Endodermal cell (in vitro differentiated cells): ENCODE results near the gene EGFL8. TPM values are rescaled to one million over a fixed set of nuclear protein-coding genes. Genes with fewer than 3 reads are reported as not detected.

Experiments
- DNase-seq: peaks from one replicate; pipeline ENCODE4 v3.0.0-alpha.2; 2017
- H3K27ac ChIP-seq: 2 replicates; pipeline ENCODE4 v1.5.1; 2013; ENCODE audit warnings: mild to moderate bottlenecking, low read depth, low read length, moderate library complexity
- H3K27me3 ChIP-seq: 2 replicates; pipeline ENCODE4 v1.6.1; 2013; ENCODE audit warnings: mild to moderate bottlenecking, low read length, moderate library complexity; ENCODE audit not compliant: insufficient read depth, control insufficient read depth, poor library complexity, severe bottlenecking
- H3K36me3 ChIP-seq: 2 replicates; pipeline ENCODE4 v1.7.0; 2013; ENCODE audit warnings: mild to moderate bottlenecking, low read length, moderate library complexity; ENCODE audit not compliant: control insufficient read depth, insufficient read depth
- H3K4me1 ChIP-seq: one replicate; pipeline ENCODE4 v1.7.0; 2013; ENCODE audit warnings: low read length; ENCODE audit not compliant: control insufficient read depth, insufficient read depth
- H3K4me3 ChIP-seq: 2 replicates; pipeline ENCODE4 v1.5.1; 2013; ENCODE audit warnings: mild to moderate bottlenecking, low read length, moderate library complexity
- H3K9ac ChIP-seq: 2 replicates; pipeline ENCODE4 v1.6.1; 2013; ENCODE audit warnings: mild to moderate bottlenecking, low read length, moderate library complexity; ENCODE audit not compliant: poor library complexity, severe bottlenecking; ENCODE audit errors: extremely low read depth
- H3K9me3 ChIP-seq: 2 replicates; pipeline ENCODE4 v1.6.1; 2013; ENCODE audit warnings: mild to moderate bottlenecking, low read length, moderate library complexity; ENCODE audit not compliant: control insufficient read depth
- H3K27ac Mint-ChIP-seq: 2 replicates; pipeline ENCODE4 v1.8.0; 2020; ENCODE audit warnings: mixed read lengths
- H3K27me3 Mint-ChIP-seq: 2 replicates; pipeline ENCODE4 v1.8.0; 2021; ENCODE audit warnings: mild to moderate bottlenecking, mixed read lengths; ENCODE audit not compliant: insufficient read depth
- H3K36me3 Mint-ChIP-seq: 2 replicates; pipeline ENCODE4 v1.8.0; 2020; ENCODE audit warnings: low read depth, mixed read lengths
- H3K4me1 Mint-ChIP-seq: 2 replicates; pipeline ENCODE4 v1.8.0; 2020; ENCODE audit warnings: mixed read lengths
- H3K4me3 Mint-ChIP-seq: 2 replicates; pipeline ENCODE4 v1.8.0; 2020; ENCODE audit warnings: mild to moderate bottlenecking, moderate library complexity, mixed read lengths
- H3K9me3 Mint-ChIP-seq: 2 replicates; pipeline ENCODE4 v1.8.0; 2020; ENCODE audit warnings: mild to moderate bottlenecking, mixed read lengths
- CTCF ChIP-seq: fragments of 200-600 bp; sonication (generic); conservative IDR thresholded peaks from 2 replicates; pipeline ENCODE4 v1.5.0; 2021; ENCODE audit warnings: antibody characterized with exemption, mild to moderate bottlenecking
- WGBS, 2 experiments: methylation state at CpG; one replicate each; pipeline versions ENCODE4 v1.1.5 to v1.1.7; 2013; ENCODE audit warnings: missing lambda C conversion rate in 2 of 2, mixed read lengths in 1 of 2; ENCODE audit not compliant: insufficient coverage in 1 of 2, insufficient read length in 1 of 2; 5-methylcytosine and 5-hydroxymethylcytosine counted together
- total RNA-seq, 2 donors: library from RNA; stranded (reverse); fragmentation: NEBNext Ultra II Directional in 1 of 2; extraction: Animal tissue kit (Norgen Biotek cat#: 25700) in 1 of 2; gene quantifications; 2 replicates in 1 of 2; 3 replicates in 1 of 2; pipeline ENCODE4 v1.2.1, GENCODE V29; 2021

The EGFL8 gene
- total RNA-seq, 2 donors from 2014 or later, result 27.9 to 39.6 TPM

GRCh38 chr6:32120573-32121059, 43.8 kb upstream of the EGFL8 start:
- Mint-ChIP-seq H3K4me1 (peaks cover 7% of the 10 kb centered on the region), H3K36me3 (peaks cover 58% of the 10 kb centered on the region), H3K4me3 (no peak overlapping the region), H3K27me3 (no peaks in the 10 kb centered on the region), H3K9me3 (no peaks in the 10 kb centered on the region), H3K27ac (no peak overlapping the region)
- Histone ChIP-seq H3K9me3 (no peaks in the 10 kb centered on the region), H3K36me3 (peaks cover 73% of the 10 kb centered on the region), H3K27ac (no peak overlapping the region), H3K4me1 (peaks cover 4% of the 10 kb centered on the region), H3K27me3 (no peaks in the 10 kb centered on the region), H3K9ac (no peak overlapping the region), H3K4me3 (no peak overlapping the region)
- TF ChIP-seq CTCF, result no peak
- 81 to 94% methylated on average over 6 to 12 of the region's 12 CpGs for WGBS, 2 experiments
- no peak for DNase-seq

- Histone ChIP-seq H3K4me3 (no peak overlapping the region), H3K4me1 (peaks cover 5% of the 10 kb centered on the region), H3K27me3 (no peaks in the 10 kb centered on the region), H3K9ac (no peak overlapping the region), H3K27ac (no peak overlapping the region), H3K36me3 (peaks cover 46% of the 10 kb centered on the region), H3K9me3 (no peaks in the 10 kb centered on the region)
- no peaks in the 10 kb centered on the region for H3K9me3 Mint-ChIP-seq
- DNase-seq, result no peak
- H3K27me3 Mint-ChIP-seq, result no peaks in the 10 kb centered on the region
- no peak overlapping the region for H3K4me3 Mint-ChIP-seq
- no peak for TF ChIP-seq CTCF
- H3K36me3 Mint-ChIP-seq, result peaks cover 51% of the 10 kb centered on the region
- H3K27ac Mint-ChIP-seq, result no peak overlapping the region
- 92 to 95% methylated on average over 2 to 4 of the region's 4 CpGs for WGBS, 2 experiments
- H3K4me1 Mint-ChIP-seq, result peaks cover 19% of the 10 kb centered on the region
Observed at GRCh38 chr6:32123681-32124080, 40.7 kb upstream of the EGFL8 start.

GRCh38 chr6:32126880-32127279, 37.5 kb upstream of the EGFL8 start:
- Histone ChIP-seq H3K4me1 (peaks cover 9% of the 10 kb centered on the region), H3K27ac (no peak overlapping the region), H3K9me3 (no peaks in the 10 kb centered on the region), H3K36me3 (peaks cover 28% of the 10 kb centered on the region), H3K9ac (peak overlapping the region; percentile 87), H3K27me3 (no peaks in the 10 kb centered on the region), H3K4me3 (peak overlapping the region; percentile 85)
- no peaks in the 10 kb centered on the region for H3K9me3 Mint-ChIP-seq
- H3K27ac Mint-ChIP-seq, result peak overlapping the region; percentile 99
- H3K4me3 Mint-ChIP-seq, result peak overlapping the region; percentile 99
- no peak for DNase-seq
- 83 to 92% methylated on average over 5 to 7 of the region's 8 CpGs for WGBS, 2 experiments
- H3K4me1 Mint-ChIP-seq, result peaks cover 21% of the 10 kb centered on the region
- peaks cover 29% of the 10 kb centered on the region for H3K36me3 Mint-ChIP-seq
- H3K27me3 Mint-ChIP-seq, result no peaks in the 10 kb centered on the region
- no peak for TF ChIP-seq CTCF
